NCI-H226 (cell line): ENCODE measurements around the gene BNIPL.

ENCODE experiments used
- DNase-seq: peaks from one replicate; pipeline ENCODE4 v3.0.0-alpha.2; 2015

The BNIPL gene, protein sequence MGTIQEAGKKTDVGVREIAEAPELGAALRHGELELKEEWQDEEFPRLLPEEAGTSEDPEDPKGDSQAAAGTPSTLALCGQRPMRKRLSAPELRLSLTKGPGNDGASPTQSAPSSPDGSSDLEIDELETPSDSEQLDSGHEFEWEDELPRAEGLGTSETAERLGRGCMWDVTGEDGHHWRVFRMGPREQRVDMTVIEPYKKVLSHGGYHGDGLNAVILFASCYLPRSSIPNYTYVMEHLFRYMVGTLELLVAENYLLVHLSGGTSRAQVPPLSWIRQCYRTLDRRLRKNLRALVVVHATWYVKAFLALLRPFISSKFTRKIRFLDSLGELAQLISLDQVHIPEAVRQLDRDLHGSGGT

DNA sequence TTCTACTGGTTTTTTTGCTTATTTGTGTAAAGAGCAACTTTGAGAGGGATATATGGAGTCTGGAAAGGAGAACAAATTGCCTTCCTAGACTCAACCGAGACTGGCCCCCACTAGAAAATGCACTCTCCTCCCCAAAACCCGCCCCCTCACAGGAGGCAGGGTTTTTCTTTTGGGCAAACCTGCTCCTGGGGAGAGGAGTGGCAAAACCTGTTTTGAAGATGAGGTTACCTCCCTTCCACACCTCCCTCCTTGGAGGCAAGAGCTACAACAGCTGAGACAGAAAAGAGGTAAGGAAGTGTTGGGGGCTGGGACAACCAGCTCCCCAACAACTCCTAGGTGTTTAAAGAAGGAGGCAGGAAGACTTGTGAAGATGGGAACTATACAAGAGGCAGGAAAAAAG is at the start of gene BNIPL:
TSS of gene BNIPL (plus strand) at position 231 of the 400 bp plus-strand sequence. CDS start at position 371, 140 bp downstream.
- no peak for DNase-seq

DNA sequence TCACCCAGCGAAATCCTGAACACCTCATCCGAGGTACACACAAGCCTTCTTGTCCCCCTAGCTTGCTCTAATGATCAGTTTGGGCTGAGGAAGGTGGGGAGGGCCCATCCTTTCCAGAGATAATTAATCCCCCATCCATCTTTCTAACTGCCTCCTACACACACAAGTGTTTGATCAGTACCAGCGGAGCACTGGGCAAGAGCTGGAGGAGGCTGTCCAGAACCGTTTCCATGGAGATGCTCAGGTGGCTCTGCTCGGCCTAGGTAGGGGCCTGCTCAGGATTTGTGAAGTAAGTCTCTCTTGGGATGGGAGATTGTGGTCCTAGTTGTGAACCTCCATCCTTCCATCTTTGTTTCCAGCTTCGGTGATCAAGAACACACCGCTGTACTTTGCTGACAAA is 48.5 kb upstream of the BNIPL start:
- no peak for DNase-seq

DNA sequence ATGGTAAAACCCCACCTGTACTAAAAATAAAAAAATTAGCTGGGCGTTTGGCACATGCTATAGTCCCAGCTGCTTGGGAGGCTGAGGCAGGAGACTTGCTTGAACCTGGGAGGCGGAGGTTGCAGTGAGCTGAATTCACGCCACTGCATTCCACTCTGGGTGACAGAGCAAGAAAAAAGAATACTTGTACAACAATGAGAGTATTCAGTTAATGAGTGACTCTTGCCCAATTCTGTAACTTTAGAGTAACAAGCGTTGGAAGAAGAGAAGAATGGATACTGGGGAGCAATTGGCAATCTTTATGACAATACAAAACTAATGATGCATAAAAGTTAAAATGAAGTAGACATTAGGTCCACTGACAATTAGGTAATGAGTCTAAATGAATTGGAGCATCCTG is 43.8 kb upstream of the BNIPL start:
- no peak for DNase-seq

DNA sequence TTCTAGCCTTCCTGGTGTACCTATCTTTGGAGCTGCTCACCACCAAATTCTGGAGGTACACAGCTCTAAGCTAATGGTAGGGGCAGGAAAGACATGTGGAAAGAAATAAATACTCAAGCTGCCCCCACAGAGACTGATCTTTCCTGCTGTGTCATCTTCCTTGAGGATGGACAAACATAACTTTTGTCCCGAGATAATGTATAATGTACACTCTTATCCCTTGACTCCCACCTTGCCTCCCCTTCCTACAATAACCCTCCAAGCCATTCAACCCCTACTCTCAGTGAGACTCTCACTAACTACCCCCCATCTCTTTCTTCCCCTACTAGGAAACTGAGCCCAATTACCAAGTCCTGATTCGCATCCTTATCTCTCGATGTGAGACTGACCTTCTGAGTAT is 42.1 kb upstream of the BNIPL start:
- no peak for DNase-seq

DNA sequence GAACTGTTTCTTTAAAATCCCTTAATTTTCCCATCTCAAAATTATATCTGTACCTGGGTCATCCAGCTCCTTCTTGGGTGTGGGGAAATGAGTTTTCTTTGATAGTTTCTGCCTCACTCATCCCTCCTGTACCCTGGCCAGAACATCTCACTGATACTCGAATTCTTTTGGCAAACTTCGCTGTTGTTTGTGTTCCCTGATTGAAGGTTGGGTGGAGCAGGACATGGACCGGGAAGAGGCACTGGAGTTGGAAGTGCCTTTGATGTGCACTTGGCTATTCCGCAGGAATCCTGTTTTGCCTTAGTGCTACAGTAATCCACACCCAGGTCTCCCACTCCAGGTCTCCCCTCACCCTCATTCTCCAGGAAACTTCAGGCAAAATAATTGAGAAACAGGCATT is 40.9 kb upstream of the BNIPL start:
- DNase-seq: no peak

DNA sequence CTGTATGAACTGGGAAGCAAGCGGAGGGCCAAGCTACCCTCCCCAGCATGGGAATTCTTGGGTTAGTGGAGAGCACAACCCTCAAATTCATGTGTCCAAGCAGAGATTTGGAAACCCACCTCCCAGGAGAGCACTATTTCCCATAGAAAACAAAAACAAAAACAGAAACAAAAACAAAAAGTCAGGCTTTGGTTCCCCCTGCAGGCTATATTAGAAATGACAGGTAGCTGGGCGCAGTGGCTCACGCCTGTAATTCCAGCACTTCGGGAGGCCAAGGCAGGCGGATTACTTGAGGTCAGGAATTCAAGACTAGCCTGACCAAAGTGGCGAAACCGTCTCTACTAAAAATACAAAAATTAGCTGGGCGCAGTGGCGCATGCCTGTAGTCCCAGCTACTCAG is 40.5 kb upstream of the BNIPL start:
- no peak for DNase-seq

DNA sequence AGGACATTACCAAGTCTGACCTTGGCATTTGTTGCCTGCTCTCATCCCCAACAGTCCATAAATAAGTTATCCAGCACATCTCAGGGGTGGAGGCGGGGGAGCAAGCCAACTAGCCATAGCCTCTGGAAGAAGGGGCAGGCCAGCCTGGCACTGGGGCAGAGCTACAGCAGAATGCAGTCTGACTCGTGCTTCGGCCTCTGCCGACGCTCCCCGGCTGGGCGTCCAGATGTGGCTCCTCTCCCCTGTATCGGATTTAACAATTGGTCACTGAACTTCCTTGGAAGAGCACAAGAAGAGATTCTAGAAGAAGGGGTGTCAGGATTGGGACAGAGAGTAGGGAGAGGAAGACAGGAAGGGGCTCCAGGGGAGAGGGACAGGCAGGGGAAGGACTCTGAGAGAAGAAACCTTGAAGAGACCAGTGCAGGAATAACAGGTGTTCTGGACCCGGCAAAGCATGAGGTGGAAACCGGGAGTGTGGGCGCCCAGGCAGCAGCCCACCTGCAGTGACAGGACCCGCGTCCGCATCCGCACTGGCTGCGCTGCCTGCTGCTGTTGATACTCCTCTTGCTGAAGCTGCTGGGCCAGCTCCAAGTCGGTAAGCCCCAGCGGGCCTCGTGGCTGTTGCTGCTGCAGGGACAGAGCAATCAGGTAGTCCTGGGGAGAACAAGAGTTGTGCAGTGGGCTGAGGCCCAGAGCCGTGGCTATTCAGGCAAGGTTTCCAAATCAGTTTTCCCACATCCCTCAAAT is 39.1 kb upstream of the BNIPL start:
- no peak for DNase-seq

DNA sequence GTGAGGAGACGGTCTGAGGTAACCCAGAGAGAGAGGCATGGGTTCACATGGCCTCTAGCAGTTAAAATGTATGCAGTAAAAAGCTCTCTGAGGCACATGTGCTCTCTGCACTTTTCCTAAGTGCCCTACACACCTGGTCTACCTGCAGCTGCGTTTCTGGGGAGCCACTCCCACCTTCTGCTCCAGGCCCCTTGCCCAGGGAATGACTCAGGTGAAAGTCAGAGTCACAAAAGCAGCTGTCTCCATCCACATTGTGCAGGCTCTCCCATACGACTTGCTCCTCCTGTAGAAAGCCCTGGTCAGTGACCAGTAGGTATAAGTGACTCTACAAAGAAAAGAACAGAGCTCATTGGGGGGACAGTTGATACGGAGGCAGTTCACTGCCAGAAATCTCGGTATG is 38.4 kb upstream of the BNIPL start:
- DNase-seq: no peak

DNA sequence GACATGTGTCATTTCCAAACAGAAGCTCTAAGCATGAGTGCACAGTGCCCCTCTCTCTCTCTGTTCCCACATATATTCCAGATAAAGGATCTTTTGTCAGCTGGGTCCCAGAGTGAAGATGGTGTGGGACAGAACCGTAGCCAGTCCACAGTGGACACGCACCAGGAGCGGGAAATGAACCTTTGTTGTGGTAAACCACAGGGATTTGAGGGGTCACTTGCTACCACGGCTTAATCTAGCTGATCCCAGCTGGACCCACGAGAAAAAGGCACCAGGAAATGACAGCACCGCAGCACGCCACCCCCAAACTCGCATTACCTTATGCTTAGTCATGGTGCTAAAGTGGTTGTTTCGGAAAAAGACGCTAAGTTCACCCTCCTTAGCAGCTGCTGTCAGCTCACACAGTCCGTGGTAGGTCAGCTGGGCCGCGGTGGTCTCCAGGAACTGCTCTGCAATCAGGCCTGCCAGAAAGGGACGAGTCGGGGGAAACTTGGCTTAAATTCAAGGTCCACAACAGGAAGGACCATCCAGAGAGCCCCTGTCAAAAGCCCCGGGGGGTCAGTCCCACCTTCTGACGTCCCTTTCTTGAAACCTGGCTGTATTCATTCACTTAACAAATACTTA is 37.2 kb upstream of the BNIPL start:
- peak; percentile 26 for DNase-seq

DNA sequence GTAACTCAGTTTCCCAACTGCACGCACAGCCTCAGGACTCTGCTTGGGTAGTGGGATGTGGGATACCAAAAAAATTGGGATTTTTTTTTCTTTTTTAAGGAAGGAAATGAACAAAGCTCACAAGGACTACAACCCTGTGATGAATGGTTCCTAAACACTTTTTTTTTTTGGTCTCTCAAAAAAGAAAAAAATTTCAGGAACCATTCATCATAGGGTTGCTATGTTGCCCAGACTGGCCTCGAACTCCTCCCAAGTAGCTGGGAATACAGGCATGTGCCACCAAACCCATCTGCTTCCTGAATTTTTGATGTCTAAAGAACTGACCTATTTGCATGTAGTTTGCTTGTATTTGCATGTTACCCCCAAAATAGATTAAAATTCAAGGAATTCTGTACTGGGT is 36.5 kb upstream of the BNIPL start:
- DNase-seq: no peak

DNA sequence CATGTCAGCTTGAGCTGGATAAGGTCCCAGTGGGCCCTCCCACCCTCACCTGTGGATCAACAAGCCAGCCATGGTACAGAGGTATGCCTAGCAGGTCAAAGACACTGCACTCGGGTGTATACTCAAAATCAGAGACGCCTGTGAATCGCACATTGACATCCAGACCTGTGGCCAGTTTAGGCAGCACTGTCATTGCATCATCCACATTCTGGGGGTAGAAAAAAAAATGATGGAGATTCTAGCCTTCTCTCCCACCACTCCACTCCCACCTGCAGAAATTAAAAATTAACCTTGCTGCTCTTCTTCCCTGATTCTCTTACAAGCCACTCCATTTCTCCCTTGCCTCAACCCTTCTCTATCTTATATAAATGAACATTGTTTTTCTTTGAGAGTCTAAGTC is 36.0 kb upstream of the BNIPL start:
- no peak for DNase-seq

DNA sequence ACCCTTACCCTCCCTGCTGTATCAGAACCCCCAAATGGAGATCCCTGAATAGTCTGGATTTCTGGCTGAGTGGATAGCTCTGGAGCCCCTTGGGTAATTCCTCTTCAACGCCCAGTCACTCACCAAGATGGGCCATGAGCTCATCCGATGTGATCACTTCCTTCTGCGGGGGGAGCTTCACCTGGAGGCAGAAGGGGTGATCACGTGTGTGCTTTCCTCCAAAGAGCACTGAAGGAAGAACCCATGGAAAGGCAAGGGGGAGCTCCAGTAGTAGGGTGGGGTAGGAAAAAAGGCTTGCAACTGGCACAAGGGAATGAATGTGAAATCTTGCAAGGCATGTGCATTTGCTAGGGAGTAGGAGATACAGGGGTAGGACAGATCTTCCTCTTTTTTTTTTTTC is 34.8 kb upstream of the BNIPL start:
- DNase-seq: no peak

DNA sequence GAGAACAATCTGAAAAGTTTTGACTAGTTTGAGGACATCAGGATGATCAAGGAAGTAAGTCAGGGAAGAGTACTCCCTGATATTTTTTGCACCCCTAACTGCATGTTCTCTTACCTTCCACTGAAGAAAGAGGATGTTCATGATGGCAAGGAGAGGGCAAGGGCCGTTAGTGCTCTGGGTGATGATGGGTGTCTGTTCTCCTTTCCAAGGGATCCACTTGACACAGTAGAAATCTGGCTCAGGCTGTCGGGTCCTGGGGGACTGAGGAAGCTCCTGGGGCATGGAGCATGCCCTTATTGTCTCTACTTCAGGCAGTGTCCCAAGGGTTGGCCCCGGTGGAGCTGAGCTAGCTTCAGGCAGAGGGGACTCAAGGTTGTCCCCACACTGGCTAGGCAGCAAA is 34.3 kb upstream of the BNIPL start:
- DNase-seq: no peak

DNA sequence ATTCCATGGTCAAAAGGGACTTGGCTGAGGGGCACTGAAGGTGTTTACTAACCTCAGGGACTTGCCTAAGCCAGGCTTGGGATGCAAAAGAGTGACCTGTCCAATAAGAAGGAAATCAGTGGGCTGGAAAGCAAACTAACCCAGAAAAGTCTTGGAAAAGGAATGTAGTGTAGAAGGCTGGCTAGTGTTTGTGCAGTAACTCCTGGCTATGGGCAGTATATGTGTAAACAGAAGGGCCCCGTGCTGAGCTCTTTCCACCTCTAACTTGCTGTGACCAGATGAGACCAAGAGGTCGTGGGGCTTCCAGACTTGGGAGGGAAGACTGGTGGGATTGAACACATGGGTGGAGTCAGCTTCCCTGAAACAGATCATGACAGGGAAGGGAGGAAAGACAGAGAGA is 33.8 kb upstream of the BNIPL start:
- no peak for DNase-seq

DNA sequence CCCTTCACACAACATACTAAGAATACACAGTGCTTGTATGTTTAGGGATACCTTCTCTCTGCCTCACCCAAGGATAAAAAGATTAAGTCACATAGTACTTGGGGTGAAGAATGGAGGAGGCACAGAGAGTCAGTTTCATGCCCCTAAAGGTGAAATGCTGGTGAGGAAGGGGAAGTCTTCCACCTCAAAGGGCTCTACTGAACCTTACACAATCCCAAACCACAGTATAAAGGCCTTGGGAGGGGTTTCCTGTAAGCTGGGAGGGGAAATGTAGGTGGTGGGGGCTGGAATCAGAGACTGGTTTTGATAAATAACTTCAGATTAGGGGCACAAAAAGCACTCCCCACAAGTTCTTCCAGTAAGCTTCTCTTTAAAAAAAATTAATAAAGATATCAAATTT is 33.2 kb upstream of the BNIPL start:
- DNase-seq: no peak

DNA sequence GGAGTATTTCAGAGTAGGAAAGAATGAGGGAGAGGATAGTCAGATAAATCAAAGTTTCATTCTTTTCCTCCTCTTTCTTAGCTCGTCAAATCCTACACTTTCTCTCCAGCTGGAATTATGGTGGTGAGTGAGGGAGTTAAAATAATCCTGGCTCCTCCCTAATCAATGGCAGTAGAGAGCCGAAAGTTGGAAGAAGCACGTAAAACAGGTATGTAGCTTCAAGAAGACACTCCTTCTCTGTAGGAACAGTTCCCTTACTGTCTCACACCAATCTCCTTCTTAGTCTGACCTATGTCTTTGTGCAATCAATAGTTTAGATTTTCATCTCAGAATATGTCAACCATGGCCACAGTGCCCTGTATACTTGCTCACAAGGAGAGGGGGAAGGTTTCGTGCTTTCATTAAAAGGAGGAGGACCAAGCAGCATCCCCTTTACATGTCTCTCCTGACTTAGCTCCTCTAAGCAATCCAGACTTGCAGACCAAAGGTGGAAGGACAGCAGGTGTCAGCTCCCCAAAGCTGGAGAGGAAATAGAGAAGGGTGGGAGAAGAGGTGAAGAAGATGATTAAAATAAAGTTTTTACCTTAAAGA is 30.6 kb upstream of the BNIPL start:
- no peak for DNase-seq

DNA sequence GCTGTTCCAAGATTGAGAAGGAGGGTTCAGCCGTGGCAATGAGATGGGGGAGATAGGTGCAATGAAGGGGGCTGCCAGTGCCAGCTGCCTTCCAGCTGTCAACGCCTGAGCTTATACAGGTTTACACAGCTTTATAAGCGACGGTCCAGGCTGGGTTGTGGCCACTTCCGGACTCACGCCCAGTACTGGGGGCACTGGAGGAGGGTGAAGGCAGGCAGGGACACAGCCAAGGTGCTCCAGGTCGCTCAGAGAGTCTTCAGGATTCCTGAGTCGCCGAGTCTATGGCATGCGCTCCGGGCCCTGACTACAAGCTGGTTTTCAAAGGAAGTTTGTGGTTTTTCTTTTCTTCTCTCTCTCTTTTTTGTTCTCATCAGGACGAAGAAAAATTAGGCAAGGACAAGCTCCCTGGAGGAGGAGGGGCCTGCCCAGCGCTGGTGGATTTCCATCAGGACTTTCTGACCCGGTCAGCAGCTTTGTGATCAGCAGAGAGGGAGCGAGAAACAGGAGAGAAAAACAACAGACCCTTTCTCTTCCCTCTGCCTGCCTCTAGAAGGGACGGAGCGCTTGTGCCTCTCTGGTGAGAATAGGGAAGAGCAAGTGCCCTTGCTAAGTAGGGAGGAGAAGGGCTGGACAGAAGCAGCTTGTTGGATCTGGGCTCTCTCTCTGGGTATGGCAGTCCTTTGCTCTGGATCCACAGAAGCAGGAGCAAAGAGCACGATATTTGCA is 29.9 kb upstream of the BNIPL start, which contains the start of gene MINDY1:
TSS of gene MINDY1 (minus strand) at position 576 of the 726 bp plus-strand sequence. CDS start 4,285 bp downstream, outside the sequence.
- DNase-seq: peak; percentile 73

DNA sequence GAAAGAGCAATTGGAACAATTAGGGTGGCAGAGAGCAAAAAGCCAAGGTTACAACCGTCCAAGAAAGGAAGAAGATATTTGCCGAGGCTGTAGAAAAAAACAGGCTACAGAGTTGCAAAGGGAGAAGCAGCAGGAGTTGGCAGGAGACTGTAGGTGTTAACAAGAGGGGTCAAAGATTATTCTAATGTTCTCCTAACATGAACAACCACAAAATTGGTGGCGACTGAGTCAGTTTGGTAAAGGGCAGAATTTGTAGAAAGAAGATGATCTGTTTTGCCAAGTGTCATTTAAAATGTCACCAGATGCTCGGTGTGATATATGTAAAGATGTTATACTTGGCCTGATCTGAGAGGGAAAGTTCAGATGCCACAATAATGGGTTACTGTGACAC is 28.5 kb upstream of the BNIPL start:
- no peak for DNase-seq

DNA sequence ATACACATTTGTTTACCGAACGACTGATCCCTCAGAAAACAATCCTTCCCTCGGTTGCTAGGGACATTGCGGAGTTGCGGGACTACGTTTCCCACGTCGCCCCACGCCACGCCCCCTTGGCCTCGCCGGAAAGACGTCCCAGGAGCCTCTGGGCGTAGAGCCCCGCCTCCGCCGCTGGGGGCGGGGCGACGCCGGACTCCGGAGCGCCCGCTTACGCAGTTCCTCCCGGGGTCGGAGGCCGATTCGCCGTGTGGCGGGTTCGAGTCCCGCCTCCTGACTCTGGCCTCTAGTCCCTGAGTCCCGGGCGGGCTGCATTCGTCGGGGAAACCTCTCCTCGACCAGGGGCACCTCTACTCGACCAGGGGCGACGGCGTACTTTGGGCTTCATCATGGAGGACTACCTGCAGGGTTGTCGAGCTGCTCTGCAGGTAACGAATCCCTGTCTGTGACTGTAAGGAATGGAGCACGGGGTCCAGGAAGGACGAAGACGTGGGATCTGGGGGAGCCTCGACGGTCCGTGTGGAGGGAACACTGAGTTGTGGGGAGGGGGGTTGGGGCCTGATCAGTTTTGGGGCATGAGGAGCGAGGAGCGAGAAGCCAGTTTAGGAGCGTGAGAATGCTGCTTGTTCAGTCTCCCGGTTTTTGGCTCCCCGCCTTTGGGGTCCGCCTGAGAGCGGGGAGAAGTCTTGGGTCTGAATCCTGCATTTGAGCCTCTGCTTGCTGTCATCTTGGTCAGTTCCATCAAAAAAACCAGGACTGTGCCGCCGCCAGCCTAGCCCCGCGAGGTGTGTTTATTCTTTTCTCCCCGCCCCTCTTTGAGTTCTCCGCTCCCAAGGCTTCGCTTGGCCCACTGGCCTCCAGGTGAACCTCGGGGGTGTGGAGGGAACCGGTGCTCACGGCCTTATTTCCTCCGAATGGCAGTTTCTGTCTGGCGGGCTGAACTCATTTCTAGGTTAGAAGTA is 27.9 kb upstream of the BNIPL start, which contains the start of gene PRUNE1:
TSS of gene PRUNE1 (plus strand) at position 206 of the 962 bp plus-strand sequence. CDS start at position 390, 184 bp downstream.
- peak; percentile 88 for DNase-seq

DNA sequence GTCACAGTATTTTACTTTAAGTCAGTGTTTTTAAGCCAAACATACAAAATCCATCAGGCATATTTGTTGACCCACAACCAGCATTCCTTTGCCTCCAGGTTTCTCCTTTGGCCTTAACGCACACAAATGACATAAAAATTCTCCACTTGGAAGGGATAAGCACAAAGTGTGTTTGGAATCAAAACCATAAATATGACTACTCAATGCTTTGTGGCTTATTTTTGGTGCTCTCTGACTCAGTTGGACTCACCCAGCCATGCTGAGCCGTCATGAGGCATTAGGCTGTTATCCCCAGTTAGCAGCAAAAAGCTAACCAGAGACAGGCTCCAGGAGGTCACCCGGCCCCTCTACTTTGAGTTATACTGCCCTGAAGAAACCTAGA is 27.2 kb upstream of the BNIPL start:
- DNase-seq: no peak

DNA sequence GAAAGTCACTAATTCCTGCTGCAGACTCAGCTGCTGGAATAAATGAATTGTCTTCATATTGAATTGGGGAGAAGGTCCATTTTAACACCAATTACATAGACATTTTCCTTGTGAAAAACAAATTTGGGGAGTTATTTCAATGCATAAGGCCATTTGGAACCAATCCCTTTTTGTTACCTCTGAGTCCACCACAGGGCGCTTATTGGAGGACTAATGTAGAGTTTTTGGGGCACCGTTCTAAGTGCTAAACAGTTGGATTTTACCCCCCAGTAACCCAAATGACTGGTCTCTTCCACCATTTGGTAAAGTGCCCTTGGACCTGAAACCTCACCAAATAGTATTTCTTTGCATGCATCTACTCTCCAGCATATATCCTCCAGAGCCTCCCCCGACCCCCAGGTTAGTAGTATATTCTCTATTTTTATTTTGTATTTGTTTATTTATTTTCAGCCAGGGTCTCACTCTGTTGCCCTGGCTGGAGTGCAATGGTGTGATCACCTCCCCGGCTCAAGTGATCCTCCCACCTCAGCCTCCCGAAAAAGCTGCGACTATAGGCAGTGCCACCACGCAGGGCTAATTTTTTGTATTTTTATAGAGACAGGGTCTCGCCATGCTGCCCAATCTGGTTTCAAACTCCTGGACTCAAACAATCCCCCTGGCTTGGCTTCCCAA is 26.6 kb upstream of the BNIPL start:
- no peak for DNase-seq
